Measurements from ENCODE around the gene SOX15. TPM values are rescaled to one million over a fixed set of nuclear protein-coding genes. Genes with fewer than 3 reads are reported as not detected.

The SOX15 gene
- polyA plus RNA-seq, 10 donors = 1.1 to 4.3 (median 2.0) TPM

GRCh38 chr17:7558544-7559319 is 31.2 kb downstream of the SOX15 start, which contains the start of gene TNFSF13:
TNFSF13 (plus strand) TSS chr17:7558750; CDS start chr17:7559040, 290 bp downstream.
- no peak for DNase-seq

- peak; percentile 60 to 96 (median 89) for DNase-seq
Measured at GRCh38 chr17:7557775-7558543, 31.9 kb downstream of the SOX15 start.

GRCh38 chr17:7557147-7557764 is 32.6 kb downstream of the SOX15 start:
- DNase-seq = no peak

GRCh38 chr17:7556627-7557026 is 33.3 kb downstream of the SOX15 start:
- DNase-seq = no peak

GRCh38 chr17:7555320-7555948 is 34.5 kb downstream of the SOX15 start:
- peak in 1 of 3 donors; percentile 40 for DNase-seq

- DNase-seq = no peak
Measured at GRCh38 chr17:7553356-7553755, 36.5 kb downstream of the SOX15 start.

- DNase-seq = peak in 1 of 3 donors; percentile 32
Measured at GRCh38 chr17:7552621-7553051, 37.3 kb downstream of the SOX15 start.

GRCh38 chr17:7551396-7551795 is 38.5 kb downstream of the SOX15 start:
- DNase-seq = no peak

GRCh38 chr17:7550344-7550743 is 39.5 kb downstream of the SOX15 start:
- DNase-seq = no peak

GRCh38 chr17:7549401-7550055 is 40.4 kb downstream of the SOX15 start:
- DNase-seq = no peak

- peak in 1 of 3 donors; percentile 85 for DNase-seq
Measured at GRCh38 chr17:7548585-7549400, 41.1 kb downstream of the SOX15 start, which contains the start of gene TNFSF12. TNFSF12 (plus strand) TSS chr17:7549058; CDS start chr17:7549154, 96 bp downstream.

- no peak for DNase-seq
Measured at GRCh38 chr17:7544911-7545310, 45.0 kb downstream of the SOX15 start.

- no peak for DNase-seq
Measured at GRCh38 chr17:7541074-7541621, 48.7 kb downstream of the SOX15 start.

GRCh38 chr17:7538891-7539545 is 50.9 kb downstream of the SOX15 start:
- DNase-seq = no peak

Other genes with a start within 250 kb of the SOX15 start
- gene KCTD11, start 237.9 kb downstream of the SOX15 start, polyA plus RNA-seq (ENCODE audit: insufficient read length in 10 of 10) = 10 to 100 TPM in 1 of 10 donors, 1 to 10 TPM in 9; 5.8 to 10.3 (median 7.5) TPM
- not detected for gene TMEM95, start 234.9 kb downstream of the SOX15 start, polyA plus RNA-seq (ENCODE audit: insufficient read length in 10 of 10)
- 1 to 10 TPM in 2 of 10 donors, under 1 TPM in 7, not detected in 1; 0.22 to 1.4 (median 0.69) TPM for gene TNK1, start 209.0 kb downstream of the SOX15 start, polyA plus RNA-seq (ENCODE audit: insufficient read length in 10 of 10)
- gene PLSCR3, start 195.6 kb downstream of the SOX15 start, polyA plus RNA-seq (ENCODE audit: insufficient read length in 10 of 10) = 10 to 100 TPM; 20.4 to 35.0 (median 27.2) TPM
- 10 to 100 TPM; 49.0 to 60.9 (median 54.0) TPM for gene TMEM256, start 186.0 kb downstream of the SOX15 start, polyA plus RNA-seq (ENCODE audit: insufficient read length in 10 of 10)
- 10 to 100 TPM; 19.9 to 33.1 (median 25.5) TPM for gene NLGN2, start 182.2 kb downstream of the SOX15 start, polyA plus RNA-seq (ENCODE audit: insufficient read length in 10 of 10)
- not detected for gene SPEM1, start 169.8 kb downstream of the SOX15 start, polyA plus RNA-seq (ENCODE audit: insufficient read length in 10 of 10)
- gene SPEM2, start 164.5 kb downstream of the SOX15 start, polyA plus RNA-seq (ENCODE audit: insufficient read length in 10 of 10) = not detected
- under 1 TPM in 1 of 10 donors, not detected in 9; 0.04 TPM for gene SPEM3, start 161.2 kb downstream of the SOX15 start, polyA plus RNA-seq (ENCODE audit: insufficient read length in 10 of 10)
- 1 to 10 TPM in 4 of 10 donors, under 1 TPM in 6; 0.52 to 1.4 (median 0.92) TPM for gene TMEM102, start 154.7 kb downstream of the SOX15 start, polyA plus RNA-seq (ENCODE audit: insufficient read length in 10 of 10)
- gene FGF11, start 150.6 kb downstream of the SOX15 start, polyA plus RNA-seq (ENCODE audit: insufficient read length in 10 of 10) = 1 to 10 TPM; 1.3 to 5.1 (median 3.1) TPM
- gene CHRNB1, start 145.0 kb downstream of the SOX15 start, polyA plus RNA-seq (ENCODE audit: insufficient read length in 10 of 10) = 10 to 100 TPM; 51.8 to 85.8 (median 71.8) TPM
- 10 to 100 TPM; 22.1 to 27.1 (median 24.9) TPM for gene ZBTB4, start 110.5 kb downstream of the SOX15 start, polyA plus RNA-seq (ENCODE audit: insufficient read length in 10 of 10)
- gene SLC35G6, start 108.6 kb downstream of the SOX15 start, polyA plus RNA-seq (ENCODE audit: insufficient read length in 10 of 10) = under 1 TPM in 8 of 10 donors, not detected in 2; 0.16 to 0.59 (median 0.20) TPM
- gene POLR2A, start 105.7 kb downstream of the SOX15 start, polyA plus RNA-seq (ENCODE audit: insufficient read length in 10 of 10) = 10 to 100 TPM; 50.2 to 72.7 (median 58.4) TPM
- gene TNFSF12, start 41.0 kb downstream of the SOX15 start, polyA plus RNA-seq (ENCODE audit: insufficient read length in 10 of 10) = 10 to 100 TPM; 22.2 to 38.2 (median 29.8) TPM
- gene TNFSF13, start 31.3 kb downstream of the SOX15 start, polyA plus RNA-seq (ENCODE audit: insufficient read length in 10 of 10) = 1 to 10 TPM; 2.4 to 6.3 (median 4.0) TPM
- 10 to 100 TPM; 34.8 to 44.0 (median 39.9) TPM for gene SENP3, start 28.2 kb downstream of the SOX15 start, polyA plus RNA-seq (ENCODE audit: insufficient read length in 10 of 10)
- 10 to 100 TPM; 23.6 to 41.0 (median 27.5) TPM for gene CD68, start 10.5 kb downstream of the SOX15 start, polyA plus RNA-seq (ENCODE audit: insufficient read length in 10 of 10)
- 10 to 100 TPM; 41.0 to 62.0 (median 48.0) TPM for gene MPDU1, start 6.2 kb downstream of the SOX15 start, polyA plus RNA-seq (ENCODE audit: insufficient read length in 10 of 10)
- 10 to 100 TPM; 32.0 to 41.2 (median 39.2) TPM for gene FXR2, start 24.8 kb upstream of the SOX15 start, polyA plus RNA-seq (ENCODE audit: insufficient read length in 10 of 10)
- 10 to 100 TPM; 62.1 to 80.1 (median 77.9) TPM for gene SAT2, start 37.7 kb upstream of the SOX15 start, polyA plus RNA-seq (ENCODE audit: insufficient read length in 10 of 10)
- 1 to 10 TPM in 4 of 10 donors, under 1 TPM in 6; 0.21 to 1.5 (median 0.91) TPM for gene SHBG, start 40.0 kb upstream of the SOX15 start, polyA plus RNA-seq (ENCODE audit: insufficient read length in 10 of 10)
- 10 to 100 TPM; 12.9 to 38.1 (median 27.0) TPM for gene ATP1B2, start 60.8 kb upstream of the SOX15 start, polyA plus RNA-seq (ENCODE audit: insufficient read length in 10 of 10)
- 10 to 100 TPM; 32.7 to 50.7 (median 37.4) TPM for gene TP53, start 97.4 kb upstream of the SOX15 start, polyA plus RNA-seq (ENCODE audit: insufficient read length in 10 of 10)
- 1 to 10 TPM; 6.2 to 9.5 (median 7.6) TPM for gene WRAP53, start 98.4 kb upstream of the SOX15 start, polyA plus RNA-seq (ENCODE audit: insufficient read length in 10 of 10)
- gene EFNB3, start 115.1 kb upstream of the SOX15 start, polyA plus RNA-seq (ENCODE audit: insufficient read length in 10 of 10) = 10 to 100 TPM in 1 of 10 donors, 1 to 10 TPM in 9; 3.9 to 10.8 (median 5.1) TPM
- gene DNAH2, start 127.7 kb upstream of the SOX15 start, polyA plus RNA-seq (ENCODE audit: insufficient read length in 10 of 10) = 1 to 10 TPM; 2.1 to 7.3 (median 4.6) TPM
- gene KDM6B, start 244.1 kb upstream of the SOX15 start, polyA plus RNA-seq (ENCODE audit: insufficient read length in 10 of 10) = 10 to 100 TPM; 11.6 to 15.5 (median 13.4) TPM